Vagina (tissue), 2 donors: Measurements from ENCODE around the gene OR7C1.

Source experiments
- CTCF ChIP-seq, 3 experiments: fragments of 450-650 bp in 2 of 3; fragments of 200-600 bp in 1 of 3; sonication (generic) in 1 of 3; IDR thresholded peaks; one replicate each; pipeline ENCODE4 v1.5.1; 2017 to 2019; ENCODE audit warnings: antibody characterized with exemption in 3 of 3, mild to moderate bottlenecking in 2 of 3, moderate library complexity in 2 of 3
- POLR2A ChIP-seq, 2 donors: fragments of 450-650 bp; IDR thresholded peaks; one replicate each; pipeline ENCODE4 v1.6.1; 2017; ENCODE audit warnings: antibody characterized with exemption in 2 of 2, mild to moderate bottlenecking in 2 of 2, moderate library complexity in 2 of 2
- POLR2AphosphoS5 ChIP-seq, 2 donors: sonication (generic); formaldehyde crosslinking; IDR thresholded peaks; one replicate each; pipeline ENCODE4 v1.9.0; 2017; ENCODE audit warnings: antibody characterized with exemption in 2 of 2, mild to moderate bottlenecking in 2 of 2, low read depth in 1 of 2; ENCODE audit not compliant: insufficient read depth in 1 of 2

GRCh38 chr19:14798760-14799159, 36.2 kb downstream of the OR7C1 start:
- no peak for TF ChIP-seq CTCF (IDR thresholded peaks at IDR 0.05)
- TF ChIP-seq POLR2A (IDR thresholded peaks at IDR 0.05), result no peak
- TF ChIP-seq POLR2AphosphoS5 (IDR thresholded peaks at IDR 0.05; ENCODE audit: insufficient read depth in 1 of 2, low read depth in 1 of 2), result no peak
